Stomach (tissue), 19 donors: Measurements from ENCODE around the gene CLDN18. TPM values are rescaled to one million over a fixed set of nuclear protein-coding genes. Genes with fewer than 3 reads are reported as not detected.

Experiments
- DNase-seq, 2 donors: peaks; one replicate each; pipeline versions ENCODE4 v3.0.0 to v3.0.0-alpha.2; 2013 to 2019
- H3K27ac ChIP-seq, 5 donors: fragments of 200-600 bp in 4 of 5; sonication (generic) in 4 of 5; one replicate each; pipeline ENCODE4 v1.5.1; 2013 to 2019; ENCODE audit warnings: mild to moderate bottlenecking in 1 of 5, moderate library complexity in 1 of 5
- H3K27me3 ChIP-seq, 3 donors: fragments of 200-600 bp; sonication (generic); one replicate each; pipeline ENCODE4 v1.5.1; 2017 to 2019; ENCODE audit warnings: mixed run types in 1 of 3
- H3K36me3 ChIP-seq, 4 donors: fragments of 200-600 bp; sonication (generic); 1 replicate in 3 of 4; 2 replicates in 1 of 4; pipeline ENCODE4 v1.5.1; 2016 to 2019
- H3K4me1 ChIP-seq, 4 donors: fragments of 200-600 bp; sonication (generic); one replicate each; pipeline ENCODE4 v1.5.1; 2016 to 2019
- H3K4me3 ChIP-seq, 4 donors: fragments of 200-600 bp; sonication (generic) in 3 of 4; one replicate each; pipeline ENCODE4 v1.5.1; 2016 to 2019; ENCODE audit warnings: mild to moderate bottlenecking in 1 of 4
- H3K9me3 ChIP-seq, 4 donors: fragments of 200-600 bp; sonication (generic); one replicate each; pipeline ENCODE4 v1.5.1; 2016 to 2019
- EP300 ChIP-seq: sonication (generic); formaldehyde crosslinking; IDR thresholded peaks from one replicate; pipeline ENCODE4 v1.6.1; 2017; ENCODE audit warnings: antibody characterized with exemption
- POLR2A ChIP-seq, 4 donors: fragments of 450-650 bp; IDR thresholded peaks; one replicate each; pipeline ENCODE4 v1.6.1; 2016; ENCODE audit warnings: antibody characterized with exemption in 4 of 4, control low read depth in 2 of 4, mild to moderate bottlenecking in 1 of 4, moderate library complexity in 1 of 4
- POLR2AphosphoS5 ChIP-seq, 3 donors: sonication (generic); formaldehyde crosslinking; IDR thresholded peaks; one replicate each; pipeline ENCODE4 v1.6.1; 2016; ENCODE audit warnings: antibody characterized with exemption in 3 of 3
- WGBS, 5 donors: extraction: QIAGEN DNeasy Blood & Tissue Kit in 3 of 5; methylation state at CpG; one replicate each; pipeline versions ENCODE4 v1.1.5 to v1.1.7; 2013 to 2018; 5-methylcytosine and 5-hydroxymethylcytosine counted together
- intact Hi-C: fragments of 100-400 bp; cut with DNase I; formaldehyde crosslinking; loops from one replicate; pipeline ENCODE4 v1.15.1; 2023; ENCODE audit warnings: low total_unique reads
- long read RNA-seq, 10 donors: transcript quantifications; one replicate each; lab custom pipeline, GENCODE V29; 2026
- polyA plus RNA-seq, 3 donors: library from polyadenylated mRNA; stranded (reverse); fragments of 200-250 nt; gene quantifications; one replicate each; pipeline ENCODE4 v1.2.3, GENCODE V29; 2013
- total RNA-seq, 5 donors: library from RNA; depleted of rRNA; stranded (reverse); fragments of >200 nt; gene quantifications; one replicate each; pipeline versions ENCODE4 v1.1.0 to v1.2.3, GENCODE V29; 2014 to 2016
- TF ChIP-seq, protein P1 (sequence below), 7 experiments: fragments of 450-650 bp in 4 of 7; fragments of 200-600 bp in 3 of 7; sonication (generic) in 3 of 7; IDR thresholded peaks; one replicate each; pipeline ENCODE4 v1.5.1; 2016 to 2019; ENCODE audit warnings: antibody characterized with exemption in 7 of 7, control low read depth in 2 of 7, mild to moderate bottlenecking in 1 of 7
- donor health status: healthy with polysubstance abuse.
- donor health status: Bipolar disorder and iron deficiency.
- donor health status: healthy.

The CLDN18 gene
- total RNA-seq (1,000 to 10,000 TPM in 1 of 5 donors, 100 to 1,000 TPM in 2, 1 to 10 TPM in 2; 1.4 to 1,096 (median 161) TPM), polyA plus RNA-seq (100 to 1,000 TPM; 128 to 441 (median 211) TPM)
- long read RNA-seq, donor 1, transcript CLDN18-201 (5 exons, 3,520 nt) = minor isoform, 7 of 347 reads
- long read RNA-seq, donor 1, transcript CLDN18-202 (5 exons, 3,434 nt) = major isoform, 107 of 347 reads
- long read RNA-seq, donor 1, partial matches to known transcripts = 233 of 347 reads
- long read RNA-seq, donor 1, other reads (novel, unspliced or antisense) = 0 of 347 reads
- long read RNA-seq, donor 2, transcript CLDN18-201 (5 exons, 3,520 nt) = minor isoform, 11 of 275 reads
- long read RNA-seq, donor 2, transcript CLDN18-202 (5 exons, 3,434 nt) = major isoform, 92 of 275 reads
- long read RNA-seq, donor 2, partial matches to known transcripts = 172 of 275 reads
- long read RNA-seq, donor 2, other reads (novel, unspliced or antisense) = 0 of 275 reads
- long read RNA-seq, donor 3, transcript CLDN18-202 (5 exons, 3,434 nt) = major isoform, 118 of 240 reads
- long read RNA-seq, donor 3, partial matches to known transcripts = 121 of 240 reads
- long read RNA-seq, donor 3, other reads (novel, unspliced or antisense) = 0 of 240 reads
- long read RNA-seq, donor 4, transcript CLDN18-202 (5 exons, 3,434 nt) = major isoform, 20 of 20 reads
- long read RNA-seq, donor 4, partial matches to known transcripts = 0 of 20 reads
- long read RNA-seq, donor 4, other reads (novel, unspliced or antisense) = 0 of 20 reads
- long read RNA-seq, donor 5, transcript CLDN18-202 (5 exons, 3,434 nt) = major isoform, 148 of 247 reads
- long read RNA-seq, donor 5, transcript CLDN18-201 (5 exons, 3,520 nt) = minor isoform, 6 of 247 reads
- long read RNA-seq, donor 5, partial matches to known transcripts = 93 of 247 reads
- long read RNA-seq, donor 5, other reads (novel, unspliced or antisense) = 0 of 247 reads
- long read RNA-seq, donor 6 = 0 reads
- long read RNA-seq, donor 7, transcript CLDN18-201 (5 exons, 3,520 nt) = minor isoform, 8 of 347 reads
- long read RNA-seq, donor 7, transcript CLDN18-202 (5 exons, 3,434 nt) = major isoform, 196 of 347 reads
- long read RNA-seq, donor 7, partial matches to known transcripts = 143 of 347 reads
- long read RNA-seq, donor 7, other reads (novel, unspliced or antisense) = 0 of 347 reads
- long read RNA-seq, donor 8, transcript CLDN18-202 (5 exons, 3,434 nt) = major isoform, 251 of 478 reads
- long read RNA-seq, donor 8, transcript CLDN18-201 (5 exons, 3,520 nt) = minor isoform, 5 of 478 reads
- long read RNA-seq, donor 8, partial matches to known transcripts = 222 of 478 reads
- long read RNA-seq, donor 8, other reads (novel, unspliced or antisense) = 0 of 478 reads
- long read RNA-seq, donor 9, transcript CLDN18-202 (5 exons, 3,434 nt) = major isoform, 149 of 246 reads
- long read RNA-seq, donor 9, partial matches to known transcripts = 94 of 246 reads
- long read RNA-seq, donor 9, other reads (novel, unspliced or antisense) = 0 of 246 reads
- long read RNA-seq, donor 10, transcript CLDN18-202 (5 exons, 3,434 nt) = major isoform, 39 of 74 reads
- long read RNA-seq, donor 10, partial matches to known transcripts = 33 of 74 reads
- long read RNA-seq, donor 10, other reads (novel, unspliced or antisense) = 0 of 74 reads

DNA sequence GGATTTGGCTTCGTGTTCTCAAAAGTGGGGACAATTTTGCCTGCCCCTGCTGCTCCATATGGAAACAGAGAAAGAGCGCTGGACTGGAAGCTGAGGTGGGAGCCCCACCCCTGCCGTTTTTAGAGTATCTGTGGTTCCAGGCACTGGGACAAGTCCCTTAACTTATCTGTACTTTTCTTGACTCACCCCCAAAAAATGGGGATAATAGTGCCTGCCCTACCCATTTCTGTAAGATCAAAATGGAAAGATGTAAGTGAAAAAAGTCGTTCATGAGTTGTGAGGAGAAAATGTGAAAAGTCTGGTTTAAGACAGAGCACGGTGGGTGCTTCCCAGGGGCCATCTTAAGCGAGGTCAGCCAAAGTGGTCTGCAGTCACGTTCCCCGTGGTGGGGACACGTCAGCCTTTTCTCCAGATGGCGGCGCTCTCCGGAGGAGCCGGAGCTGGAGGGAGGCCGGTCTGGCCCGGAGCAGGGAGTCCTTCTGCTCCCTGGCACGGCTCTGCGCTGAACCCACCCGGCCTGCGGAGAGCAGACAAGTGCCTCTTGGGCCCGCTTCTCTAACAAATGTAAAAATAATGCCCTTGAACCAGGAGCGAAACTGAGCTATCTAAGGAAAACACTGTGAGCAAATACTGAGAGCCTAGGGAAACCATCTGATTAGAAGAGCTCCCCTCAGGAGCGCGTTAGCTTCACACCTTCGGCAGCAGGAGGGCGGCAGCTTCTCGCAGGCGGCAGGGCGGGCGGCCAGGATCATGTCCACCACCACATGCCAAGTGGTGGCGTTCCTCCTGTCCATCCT is at the start of gene CLDN18:
Gene CLDN18, plus strand, starts transcription at position 690 of the 797 bp plus-strand sequence. Its CDS starts 61 bp downstream, at position 751.
- H3K4me3 ChIP-seq = peak within 1 kb of the TSS in 2 of 4 donors; percentile 23 to 38
- 27 to 62% (median 49%) methylated on average over 27 to 30 of the region's 30 CpGs for WGBS, 5 donors
- no peaks in the 10 kb centered on the region for H3K27me3 ChIP-seq
- peak; percentile 84 for DNase-seq
- peaks cover 4 to 24% (median 12%) of the 10 kb centered on the region in 4 donors for H3K36me3 ChIP-seq
- H3K4me1 ChIP-seq = peaks cover 9 to 61% (median 20%) of the 10 kb centered on the region in 4 donors
- H3K9me3 ChIP-seq = no peaks in the 10 kb centered on the region
- TF ChIP-seq POLR2A (IDR thresholded peaks at IDR 0.05) (no peak), POLR2AphosphoS5 (IDR thresholded peaks at IDR 0.05) (peak in 2 of 3 donors; percentile 71 to 81)
- TF ChIP-seq, protein P1, sequence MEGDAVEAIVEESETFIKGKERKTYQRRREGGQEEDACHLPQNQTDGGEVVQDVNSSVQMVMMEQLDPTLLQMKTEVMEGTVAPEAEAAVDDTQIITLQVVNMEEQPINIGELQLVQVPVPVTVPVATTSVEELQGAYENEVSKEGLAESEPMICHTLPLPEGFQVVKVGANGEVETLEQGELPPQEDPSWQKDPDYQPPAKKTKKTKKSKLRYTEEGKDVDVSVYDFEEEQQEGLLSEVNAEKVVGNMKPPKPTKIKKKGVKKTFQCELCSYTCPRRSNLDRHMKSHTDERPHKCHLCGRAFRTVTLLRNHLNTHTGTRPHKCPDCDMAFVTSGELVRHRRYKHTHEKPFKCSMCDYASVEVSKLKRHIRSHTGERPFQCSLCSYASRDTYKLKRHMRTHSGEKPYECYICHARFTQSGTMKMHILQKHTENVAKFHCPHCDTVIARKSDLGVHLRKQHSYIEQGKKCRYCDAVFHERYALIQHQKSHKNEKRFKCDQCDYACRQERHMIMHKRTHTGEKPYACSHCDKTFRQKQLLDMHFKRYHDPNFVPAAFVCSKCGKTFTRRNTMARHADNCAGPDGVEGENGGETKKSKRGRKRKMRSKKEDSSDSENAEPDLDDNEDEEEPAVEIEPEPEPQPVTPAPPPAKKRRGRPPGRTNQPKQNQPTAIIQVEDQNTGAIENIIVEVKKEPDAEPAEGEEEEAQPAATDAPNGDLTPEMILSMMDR (IDR thresholded peaks at IDR 0.05) = peak in 2 of 7 experiments; percentile 9 to 13
- intact Hi-C loops = no loop called here
- peak within 1 kb of the TSS; percentile 80 to 95 (median 90) for H3K27ac ChIP-seq

DNA sequence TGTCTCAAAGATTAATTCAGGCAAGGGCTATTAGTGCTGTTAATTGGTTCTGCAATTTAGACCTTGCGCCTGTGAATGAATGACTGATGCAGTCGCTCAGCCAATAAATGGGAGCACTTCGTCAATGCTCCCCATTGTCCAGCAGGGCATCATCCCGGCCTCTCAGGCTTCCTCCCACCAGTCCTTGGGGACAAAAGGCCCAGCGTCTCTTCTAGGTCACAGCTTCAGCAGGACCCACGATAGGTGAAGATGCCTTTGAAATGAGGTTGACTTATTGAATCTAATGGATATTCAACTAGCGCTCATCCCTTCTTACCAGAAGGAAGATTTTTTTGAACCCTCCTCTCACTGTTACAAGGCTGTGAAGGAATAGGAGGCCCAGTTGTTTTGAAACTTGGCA is 47.7 kb upstream of the CLDN18 start:
- H3K27ac ChIP-seq = no peak overlapping the region
- TF ChIP-seq EP300 (no peak), POLR2A (IDR thresholded peaks at IDR 0.05) (no peak), POLR2AphosphoS5 (IDR thresholded peaks at IDR 0.05) (no peak)
- TF ChIP-seq, protein P1 (IDR thresholded peaks at IDR 0.05) = no peak
- H3K36me3 ChIP-seq = no peaks in the 10 kb centered on the region
- no peak overlapping the region for H3K4me3 ChIP-seq
- intact Hi-C loops = no loop called here
- no peak for DNase-seq
- H3K4me1 ChIP-seq = no peaks in the 10 kb centered on the region
- H3K27me3 ChIP-seq = no peaks in the 10 kb centered on the region
- no peaks in the 10 kb centered on the region for H3K9me3 ChIP-seq
- 89 to 95% (median 95%) methylated on average over 7 of the region's 7 CpGs for WGBS, 5 donors

DNA sequence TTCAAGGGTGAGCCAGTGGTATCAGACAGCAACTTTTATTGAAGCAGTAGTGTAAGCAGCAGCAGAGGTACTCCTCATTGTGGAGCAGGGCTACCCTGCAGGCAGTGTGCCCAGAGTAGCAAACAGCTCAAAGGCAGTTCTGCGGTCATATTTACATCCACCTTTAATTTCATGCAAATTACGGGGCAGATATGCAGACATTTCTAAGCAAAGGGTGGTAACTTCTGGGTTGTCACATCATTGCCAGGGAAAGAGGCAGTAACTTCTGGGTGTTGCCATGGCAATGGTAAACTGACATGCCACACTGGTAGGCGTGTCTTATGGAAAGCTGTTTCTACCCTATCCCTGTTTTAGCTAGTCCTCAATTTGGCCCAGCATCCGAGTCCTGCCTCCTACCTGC is 46.5 kb upstream of the CLDN18 start:
- Histone ChIP-seq H3K36me3 (no peaks in the 10 kb centered on the region), H3K4me1 (no peaks in the 10 kb centered on the region), H3K27me3 (no peaks in the 10 kb centered on the region), H3K27ac (no peak overlapping the region), H3K9me3 (no peaks in the 10 kb centered on the region), H3K4me3 (no peak overlapping the region)
- 66 to 76% (median 68%) methylated on average over 4 of the region's 4 CpGs for WGBS, 5 donors
- no peak for DNase-seq
- TF ChIP-seq EP300 (no peak), POLR2A (IDR thresholded peaks at IDR 0.05) (no peak), POLR2AphosphoS5 (IDR thresholded peaks at IDR 0.05) (no peak)
- TF ChIP-seq, protein P1 (IDR thresholded peaks at IDR 0.05) = no peak
- intact Hi-C loops = no loop called here
